ENCODE results near the gene DNAAF8.
A peak's percentile ranks its signal among the peaks of the same experiment; 100 is the strongest.

- peak; percentile 66 for TF ChIP-seq POLR2A (IDR thresholded peaks at IDR 0.05; ENCODE audit: low read length)
- no peak for TF ChIP-seq GATA1 (IDR thresholded peaks at IDR 0.05; ENCODE audit: low read depth, low read length)
Measured at GRCh38 chr16:4766875-4767628, 32.7 kb downstream of the DNAAF8 start, which contains the start of gene ZNF500.
